GM12872 (cell line): Measurements from ENCODE around the gene SLC25A47.

Experiments used
- TF ChIP-seq, protein P1 (sequence below): IDR thresholded peaks from 3 replicates; pipeline ENCODE4 v1.5.1; 2011; ENCODE audit warnings: low read depth, mild to moderate bottlenecking, low read length, moderate library complexity; ENCODE audit not compliant: insufficient read depth

The SLC25A47 gene

DNA sequence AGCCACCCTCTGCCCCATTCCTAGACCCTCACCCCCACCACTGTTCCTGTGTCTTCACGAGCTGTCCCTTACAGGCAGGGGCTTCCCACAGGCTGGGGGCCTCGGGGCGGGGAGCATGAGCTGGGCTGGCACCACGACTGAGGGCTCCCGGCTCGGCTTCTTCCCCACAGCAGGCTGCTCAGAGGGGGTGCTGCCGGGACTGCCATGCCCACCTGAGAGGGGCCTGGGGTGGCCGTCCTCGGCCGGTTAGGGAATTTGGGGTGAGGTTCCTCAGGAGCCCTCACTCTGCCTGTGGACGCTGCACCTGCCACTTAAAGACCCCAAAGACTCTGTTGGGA is 6.8 kb downstream of the SLC25A47 start:
- TF ChIP-seq, protein P1, sequence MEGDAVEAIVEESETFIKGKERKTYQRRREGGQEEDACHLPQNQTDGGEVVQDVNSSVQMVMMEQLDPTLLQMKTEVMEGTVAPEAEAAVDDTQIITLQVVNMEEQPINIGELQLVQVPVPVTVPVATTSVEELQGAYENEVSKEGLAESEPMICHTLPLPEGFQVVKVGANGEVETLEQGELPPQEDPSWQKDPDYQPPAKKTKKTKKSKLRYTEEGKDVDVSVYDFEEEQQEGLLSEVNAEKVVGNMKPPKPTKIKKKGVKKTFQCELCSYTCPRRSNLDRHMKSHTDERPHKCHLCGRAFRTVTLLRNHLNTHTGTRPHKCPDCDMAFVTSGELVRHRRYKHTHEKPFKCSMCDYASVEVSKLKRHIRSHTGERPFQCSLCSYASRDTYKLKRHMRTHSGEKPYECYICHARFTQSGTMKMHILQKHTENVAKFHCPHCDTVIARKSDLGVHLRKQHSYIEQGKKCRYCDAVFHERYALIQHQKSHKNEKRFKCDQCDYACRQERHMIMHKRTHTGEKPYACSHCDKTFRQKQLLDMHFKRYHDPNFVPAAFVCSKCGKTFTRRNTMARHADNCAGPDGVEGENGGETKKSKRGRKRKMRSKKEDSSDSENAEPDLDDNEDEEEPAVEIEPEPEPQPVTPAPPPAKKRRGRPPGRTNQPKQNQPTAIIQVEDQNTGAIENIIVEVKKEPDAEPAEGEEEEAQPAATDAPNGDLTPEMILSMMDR, result no peak

DNA sequence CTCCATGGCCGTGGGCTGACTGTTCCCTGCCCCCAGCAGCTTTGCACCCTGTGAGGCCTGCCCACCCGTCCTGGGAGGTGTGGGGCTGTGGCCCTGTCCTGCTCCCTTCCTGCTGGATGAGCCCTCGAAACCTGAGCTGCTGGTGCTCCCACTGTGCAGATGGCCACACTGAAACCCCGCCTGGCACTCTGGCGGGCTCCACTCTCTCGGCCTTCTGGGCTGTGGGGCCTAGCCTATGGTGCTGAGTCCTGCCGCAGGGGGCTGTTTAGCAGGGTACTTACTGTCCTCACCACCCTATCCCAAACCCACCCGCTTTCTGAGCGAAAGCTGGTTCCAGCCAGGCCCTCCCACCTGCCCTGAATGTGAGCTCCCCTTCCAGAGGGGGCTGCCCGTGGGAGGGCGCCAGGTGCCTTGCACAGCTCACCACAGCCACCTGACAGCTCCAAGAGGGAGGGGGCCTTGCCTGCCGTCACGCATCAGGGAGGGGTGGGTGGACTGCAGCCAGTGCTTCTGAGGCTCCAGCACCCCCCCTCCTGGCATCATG is 7.3 kb downstream of the SLC25A47 start:
- TF ChIP-seq, protein P1, result no peak

DNA sequence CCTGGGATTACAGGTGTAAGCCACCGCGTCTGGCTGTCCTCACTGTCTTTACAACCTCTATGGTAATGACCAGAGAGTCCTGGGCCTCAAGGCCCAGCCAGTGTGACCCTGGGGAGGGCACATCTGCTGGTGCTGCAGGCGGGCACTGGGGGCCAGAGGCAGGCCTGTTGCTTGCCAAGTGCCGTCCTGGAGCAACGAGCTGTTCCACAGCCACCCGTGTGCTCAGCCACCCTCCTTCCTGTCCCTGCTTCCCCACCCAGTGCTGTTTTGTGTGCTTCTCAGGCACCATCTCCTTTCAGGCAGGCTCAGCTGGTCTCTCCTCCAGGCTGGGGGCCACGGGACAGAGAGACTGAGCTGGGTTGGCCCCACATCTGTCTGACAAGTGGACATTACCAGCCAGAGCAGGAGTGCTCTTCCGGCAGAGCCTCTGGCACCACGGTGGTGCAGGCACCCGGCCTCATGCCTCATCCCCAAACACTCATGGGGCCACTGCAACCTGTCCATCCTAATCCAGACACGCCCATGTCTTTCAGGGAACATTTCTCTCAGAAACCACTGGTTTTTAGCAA is 9.0 kb downstream of the SLC25A47 start:
- TF ChIP-seq, protein P1, result no peak

DNA sequence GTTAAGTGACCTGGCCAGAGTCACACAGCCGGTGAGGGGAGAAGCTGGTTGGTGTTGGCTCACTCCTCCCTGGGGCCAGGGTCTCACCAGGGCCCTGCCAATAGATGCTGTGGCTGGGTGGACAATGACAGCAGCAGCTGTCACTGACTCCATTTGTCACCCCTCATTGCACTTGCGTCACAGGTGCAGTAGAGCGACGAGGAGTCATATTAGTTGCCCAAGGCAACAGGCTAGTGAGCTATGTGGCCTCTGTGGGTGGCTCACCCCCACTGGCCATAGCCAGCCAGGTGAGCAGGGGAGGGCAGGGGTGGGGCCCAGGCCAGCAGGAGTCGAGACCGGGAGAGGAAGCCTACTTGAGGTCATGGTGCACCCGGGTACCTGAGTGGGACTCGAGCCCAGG is 9.7 kb downstream of the SLC25A47 start:
- TF ChIP-seq, protein P1, result no peak

DNA sequence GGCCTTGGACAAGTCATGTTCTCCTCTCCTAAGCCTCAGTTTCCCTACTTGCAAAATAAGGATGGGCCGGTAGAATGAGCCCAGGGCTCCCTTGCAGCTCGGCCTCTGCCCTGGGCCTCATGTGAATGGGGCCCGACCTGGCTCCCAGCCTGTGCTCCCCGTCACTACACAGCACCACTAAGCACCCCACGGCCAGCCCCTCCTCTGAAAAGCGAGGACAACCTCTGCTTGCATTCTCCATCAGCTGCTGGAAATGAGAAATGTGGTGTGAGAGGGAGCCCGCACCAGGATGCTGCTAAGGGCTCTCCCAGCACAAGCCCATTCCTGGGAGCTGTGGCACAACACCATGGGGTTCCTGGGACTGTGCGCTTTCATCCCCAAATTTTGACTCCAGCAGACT is 10.2 kb downstream of the SLC25A47 start:
- TF ChIP-seq, protein P1, result no peak

DNA sequence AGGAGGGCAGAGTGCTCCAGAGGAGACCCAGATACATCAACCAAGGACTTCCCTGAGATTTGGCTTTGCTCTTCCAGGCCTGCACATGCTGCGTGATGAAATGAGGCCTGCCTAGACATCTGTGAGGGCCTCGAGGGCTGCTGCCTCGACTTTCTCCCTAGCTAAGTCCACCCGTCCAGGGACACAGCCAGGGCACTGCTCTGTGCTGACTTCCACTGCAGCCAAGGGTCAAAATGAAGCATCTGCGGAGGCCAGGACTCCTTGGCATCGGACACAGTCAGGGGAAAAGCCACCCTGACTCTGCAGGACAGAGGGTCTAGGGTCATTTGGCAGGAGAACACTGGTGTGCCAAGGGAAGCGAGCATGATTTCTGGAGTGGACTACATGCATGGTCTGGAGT is 10.7 kb downstream of the SLC25A47 start:
- TF ChIP-seq, protein P1, result no peak

DNA sequence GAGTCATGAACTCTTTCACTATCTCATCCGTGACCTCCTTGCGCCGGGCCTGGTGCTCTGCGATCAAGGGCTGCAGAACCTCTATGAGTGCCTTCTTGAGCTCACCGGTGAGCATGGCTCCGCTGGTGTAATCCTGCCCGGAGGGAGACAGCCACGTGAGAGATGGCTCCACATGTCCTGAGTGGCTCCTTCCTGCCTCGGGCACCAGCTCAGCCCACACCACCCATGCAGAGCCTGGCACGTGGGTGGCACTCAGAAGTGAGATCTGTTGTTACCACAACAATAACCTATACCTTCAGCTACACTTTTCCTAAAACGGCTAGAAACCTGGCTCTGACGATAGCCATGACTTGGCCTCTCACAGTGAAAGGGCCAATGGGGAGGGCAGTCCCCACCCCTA is 11.8 kb downstream of the SLC25A47 start:
- TF ChIP-seq, protein P1, result no peak
